Fibroblast of lung (primary cell): ENCODE measurements around the gene MICAL2. TPM values are rescaled to one million over a fixed set of nuclear protein-coding genes. Genes with fewer than 3 reads are reported as not detected.

Experiments
- DNase-seq, 2 donors: peaks; one replicate each; pipeline versions ENCODE4 v3.0.0 to v3.0.0-alpha.2; 2010; ENCODE audit warnings: low read depth in 2 of 2
- H2AFZ ChIP-seq: 2 replicates; pipeline ENCODE4 v1.5.1; 2012; ENCODE audit warnings: low read length, control low read depth, inconsistent platforms
- H3K27ac ChIP-seq: 2 replicates; pipeline ENCODE4 v1.5.1; 2011; ENCODE audit warnings: low read length, control low read depth; ENCODE audit not compliant: insufficient read depth
- H3K27me3 ChIP-seq: 2 replicates; pipeline ENCODE4 v1.5.1; 2011; ENCODE audit warnings: mild to moderate bottlenecking, low read length; ENCODE audit not compliant: control insufficient read depth, insufficient read depth
- H3K36me3 ChIP-seq: 2 replicates; pipeline ENCODE4 v1.5.1; 2011; ENCODE audit warnings: low read length; ENCODE audit not compliant: control insufficient read depth, insufficient read depth
- H3K4me1 ChIP-seq: 2 replicates; pipeline ENCODE4 v1.5.1; 2011; ENCODE audit warnings: low read length; ENCODE audit not compliant: control insufficient read depth, insufficient read depth; ENCODE audit errors: extremely low read depth
- H3K4me2 ChIP-seq: 2 replicates; pipeline ENCODE4 v1.5.1; 2011; ENCODE audit warnings: low read length, control low read depth; ENCODE audit not compliant: insufficient read depth; ENCODE audit errors: extremely low read depth
- H3K4me3 ChIP-seq, 4 experiments: fragments of 200-600 bp in 1 of 4; sonication (generic) in 1 of 4; replicated peaks in 1 of 4; 2 replicates each; pipeline ENCODE4 v1.5.1; 2011 to 2016; ENCODE audit warnings: low read length in 4 of 4, low read depth in 3 of 4, mild to moderate bottlenecking in 3 of 4, control low read depth in 2 of 4, inconsistent platforms in 1 of 4, mixed read lengths in 1 of 4; ENCODE audit not compliant: insufficient read depth in 1 of 4; ENCODE audit errors: control extremely low read depth in 1 of 4
- H3K79me2 ChIP-seq: 2 replicates; pipeline ENCODE4 v1.5.1; 2012; ENCODE audit warnings: mild to moderate bottlenecking, low read length, inconsistent platforms; ENCODE audit not compliant: control insufficient read depth, insufficient read depth
- H3K9ac ChIP-seq: 2 replicates; pipeline ENCODE4 v1.5.1; 2011; ENCODE audit warnings: mild to moderate bottlenecking, low read length, control low read depth; ENCODE audit not compliant: insufficient read depth
- H3K9me3 ChIP-seq: 2 replicates; pipeline ENCODE4 v1.5.1; 2012; ENCODE audit warnings: low read depth, low read length; ENCODE audit not compliant: control insufficient read depth, insufficient read depth
- H4K20me1 ChIP-seq: 2 replicates; pipeline ENCODE4 v1.5.1; 2011; ENCODE audit warnings: low read length; ENCODE audit not compliant: control insufficient read depth, insufficient read depth; ENCODE audit errors: extremely low read depth
- CTCF ChIP-seq, 2 donors: IDR thresholded peaks in 1 of 2; conservative IDR thresholded peaks in 1 of 2; 1 replicate in 1 of 2; 2 replicates in 1 of 2; pipeline ENCODE4 v1.5.1; 2011 to 2012; ENCODE audit warnings: low read length in 2 of 2, control low read depth in 1 of 2, inconsistent platforms in 1 of 2, low read depth in 1 of 2, mild to moderate bottlenecking in 1 of 2
- EZH2 ChIP-seq: IDR thresholded peaks from 2 replicates; pipeline ENCODE4 v1.5.1; 2012; ENCODE audit warnings: low read length, control low read depth, mild to moderate bottlenecking; ENCODE audit errors: missing control alignments
- polyA plus RNA-seq, 2 donors: library from polyadenylated mRNA; depleted of rRNA in 1 of 2; stranded (reverse) in 1 of 2; unstranded in 1 of 2; fragments of >200 nt; gene quantifications; 2 replicates each; pipeline ENCODE4 v1.2.1, GENCODE V29; 2011 to 2012; ENCODE audit warnings: missing spikeins in 1 of 2
- total RNA-seq: library from RNA; depleted of rRNA; stranded (reverse); fragments of >200 nt; gene quantifications from 2 replicates; pipeline ENCODE4 v1.2.1, GENCODE V29; 2014

The MICAL2 gene
- total and polyA plus RNA-seq, 2 donors (not counting 1 experiment from before 2014, with no cell fraction given) = 78.5 to 275 TPM

DNA sequence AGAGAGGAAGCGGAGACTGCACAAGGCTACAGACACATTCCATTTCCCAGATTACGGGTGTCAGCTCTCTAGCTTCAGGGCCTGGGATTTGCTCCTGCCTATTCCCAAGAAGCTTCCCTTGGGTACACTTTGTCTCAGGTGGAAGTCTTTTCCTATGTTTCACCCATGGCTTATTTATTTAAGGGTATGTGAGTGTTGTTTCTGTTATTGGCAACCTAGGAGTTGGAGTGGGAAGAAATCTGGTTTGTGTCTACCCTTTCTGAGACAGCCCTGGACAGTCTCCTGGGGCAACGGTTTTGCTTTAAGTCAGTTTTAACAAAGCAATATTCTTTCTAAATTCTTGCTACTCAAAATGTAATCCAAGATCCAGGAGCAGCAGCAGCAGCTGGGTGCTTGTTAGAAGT, 127.0 kb downstream of the MICAL2 start:
- no peaks in the 10 kb centered on the region for H4K20me1 ChIP-seq
- H3K4me2 ChIP-seq = no peak overlapping the region
- H3K36me3 ChIP-seq = peaks cover 8% of the 10 kb centered on the region
- no peak for TF ChIP-seq EZH2
- no peak for TF ChIP-seq CTCF (conservative IDR thresholded peaks at IDR 0.05 in 1 of 2, IDR thresholded peaks at IDR 0.05 in 1 of 2; ENCODE audit: low read depth in 1 of 2, low read length in 2 of 2)
- no peaks in the 10 kb centered on the region for H3K79me2 ChIP-seq
- H3K27me3 ChIP-seq = no peaks in the 10 kb centered on the region
- DNase-seq = no peak
- H3K9ac ChIP-seq = no peak overlapping the region
- no peak overlapping the region for H2AFZ ChIP-seq
- no peak overlapping the region for H3K27ac ChIP-seq
- no peaks in the 10 kb centered on the region for H3K9me3 ChIP-seq
- peaks cover 3% of the 10 kb centered on the region for H3K4me1 ChIP-seq
- H3K4me3 ChIP-seq = no peak overlapping the region

DNA sequence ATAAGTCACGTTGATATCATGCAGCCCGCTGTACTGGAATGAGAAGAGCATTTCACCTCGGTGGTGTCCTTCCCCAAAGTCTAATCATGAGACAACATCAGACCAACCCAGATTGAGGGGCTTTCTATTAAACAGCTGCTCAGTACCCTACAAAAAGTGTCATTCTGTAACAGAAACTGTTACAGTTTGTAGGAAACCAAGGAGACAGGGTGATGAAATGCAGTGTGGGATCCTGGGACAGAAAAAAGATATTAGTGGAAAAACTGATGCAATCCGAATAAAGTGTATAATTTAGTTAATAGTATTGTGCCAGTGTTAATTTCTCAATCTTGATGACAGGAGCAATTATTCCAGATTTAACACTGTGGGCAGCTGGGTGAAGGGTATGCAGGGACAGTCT, 128.0 kb downstream of the MICAL2 start:
- Histone ChIP-seq H3K36me3 (peaks cover 8% of the 10 kb centered on the region), H3K27ac (no peak overlapping the region)
- TF ChIP-seq EZH2 = no peak

DNA sequence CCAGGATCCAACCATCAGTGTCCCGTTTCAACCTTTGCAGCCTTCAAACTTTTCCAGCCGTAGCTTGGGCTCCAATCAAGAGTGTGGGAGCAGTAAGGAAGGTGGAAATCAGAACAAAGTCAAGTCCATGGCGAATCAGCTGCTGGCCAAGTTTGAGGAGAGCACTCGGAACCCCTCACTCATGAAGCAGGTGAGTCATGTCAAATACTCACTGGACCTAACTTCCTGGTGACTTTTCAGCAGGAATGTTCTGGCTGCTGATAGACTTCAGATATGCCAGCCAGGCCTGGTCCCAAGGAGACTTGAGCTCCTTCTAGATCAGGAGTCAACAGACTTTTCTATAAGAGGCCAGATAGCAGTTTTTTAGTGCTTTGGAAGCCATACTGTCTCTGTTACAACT, 129.0 kb downstream of the MICAL2 start:
- Histone ChIP-seq H3K4me3 (no peak overlapping the region), H4K20me1 (no peaks in the 10 kb centered on the region), H3K27me3 (no peaks in the 10 kb centered on the region), H3K36me3 (peaks cover 8% of the 10 kb centered on the region), H2AFZ (no peak overlapping the region), H3K79me2 (no peaks in the 10 kb centered on the region), H3K4me2 (no peak overlapping the region), H3K9me3 (no peaks in the 10 kb centered on the region), H3K9ac (no peak overlapping the region), H3K4me1 (no peaks in the 10 kb centered on the region), H3K27ac (no peak overlapping the region)
- TF ChIP-seq EZH2 (no peak), CTCF (conservative IDR thresholded peaks at IDR 0.05 in 1 of 2, IDR thresholded peaks at IDR 0.05 in 1 of 2; ENCODE audit: low read depth in 1 of 2, low read length in 2 of 2) (no peak)
- DNase-seq = peak in 1 of 2 donors; percentile 71

More for the DNA sequence above, 128.0 kb downstream of the MICAL2 start:
- no peak for DNase-seq
- Histone ChIP-seq H4K20me1 (no peaks in the 10 kb centered on the region), H3K4me2 (no peak overlapping the region), H3K4me3 (no peak overlapping the region), H3K4me1 (no peaks in the 10 kb centered on the region), H3K79me2 (no peaks in the 10 kb centered on the region), H3K9ac (no peak overlapping the region), H3K27me3 (no peaks in the 10 kb centered on the region), H2AFZ (no peak overlapping the region), H3K9me3 (no peaks in the 10 kb centered on the region)
